ENCODE results near the gene CAMTA1. TPM values are rescaled to one million over a fixed set of nuclear protein-coding genes. Genes with fewer than 3 reads are reported as not detected.

CAMTA1 gene
- total RNA-seq, 2 donors from 2014 or later, result 36.7 to 51.9 TPM

- H3K36me3 Mint-ChIP-seq (ENCODE audit: low read depth), result no peaks in the 10 kb centered on the region
- no peak for ATAC-seq (replicated peaks)
- H3K4me1 Mint-ChIP-seq, result no peaks in the 10 kb centered on the region
- no peak overlapping the region for H3K27ac Mint-ChIP-seq
- H3K9me3 Mint-ChIP-seq, result no peaks in the 10 kb centered on the region
- peaks cover 7% of the 10 kb centered on the region for H3K27me3 Mint-ChIP-seq
- no peak overlapping the region for H3K4me3 Mint-ChIP-seq
These were observed 13.8 kb upstream of the CAMTA1 start for GRCh38 chr1:6771441-6771769.

- H3K27me3 Mint-ChIP-seq, result peaks cover 14% of the 10 kb centered on the region
- ATAC-seq (replicated peaks), result no peak
- peaks cover 4% of the 10 kb centered on the region for H3K4me1 Mint-ChIP-seq
- no peaks in the 10 kb centered on the region for H3K36me3 Mint-ChIP-seq (ENCODE audit: low read depth)
- H3K4me3 Mint-ChIP-seq, result no peak overlapping the region
- no peak overlapping the region for H3K27ac Mint-ChIP-seq
- H3K9me3 Mint-ChIP-seq, result no peaks in the 10 kb centered on the region
These were observed 10.9 kb upstream of the CAMTA1 start for GRCh38 chr1:6774381-6774780.

- Mint-ChIP-seq H3K27me3 (peaks cover 14% of the 10 kb centered on the region), H3K4me1 (peaks cover 4% of the 10 kb centered on the region)
- no peak for ATAC-seq (replicated peaks)
These were observed 9.8 kb upstream of the CAMTA1 start for GRCh38 chr1:6775261-6776043.

GRCh38 chr1:6776389-6776788 lies 8.9 kb upstream of the CAMTA1 start:
- Mint-ChIP-seq H3K4me3 (no peak overlapping the region), H3K27ac (no peak overlapping the region), H3K36me3 (ENCODE audit: low read depth) (no peaks in the 10 kb centered on the region), H3K27me3 (peaks cover 14% of the 10 kb centered on the region), H3K4me1 (peaks cover 4% of the 10 kb centered on the region), H3K9me3 (no peaks in the 10 kb centered on the region)
- no peak for ATAC-seq (replicated peaks)

More at GRCh38 chr1:6775261-6776043, 9.8 kb upstream of the CAMTA1 start:
- H3K4me3 Mint-ChIP-seq, result no peak overlapping the region
- H3K27ac Mint-ChIP-seq, result no peak overlapping the region
- no peaks in the 10 kb centered on the region for H3K9me3 Mint-ChIP-seq
- no peaks in the 10 kb centered on the region for H3K36me3 Mint-ChIP-seq (ENCODE audit: low read depth)

- no peak for ATAC-seq (replicated peaks)
- peaks cover 14% of the 10 kb centered on the region for H3K27me3 Mint-ChIP-seq
- no peaks in the 10 kb centered on the region for H3K9me3 Mint-ChIP-seq
- H3K36me3 Mint-ChIP-seq (ENCODE audit: low read depth), result no peaks in the 10 kb centered on the region
- no peak overlapping the region for H3K27ac Mint-ChIP-seq
- peaks cover 4% of the 10 kb centered on the region for H3K4me1 Mint-ChIP-seq
- no peak overlapping the region for H3K4me3 Mint-ChIP-seq
These were observed 8.4 kb upstream of the CAMTA1 start for GRCh38 chr1:6776895-6777294.

GRCh38 chr1:6777813-6778212 lies 7.4 kb upstream of the CAMTA1 start:
- peaks cover 4% of the 10 kb centered on the region for H3K4me1 Mint-ChIP-seq
- no peak overlapping the region for H3K27ac Mint-ChIP-seq
- H3K27me3 Mint-ChIP-seq, result peaks cover 14% of the 10 kb centered on the region
- ATAC-seq (replicated peaks), result no peak
- no peaks in the 10 kb centered on the region for H3K9me3 Mint-ChIP-seq
- H3K36me3 Mint-ChIP-seq (ENCODE audit: low read depth), result no peaks in the 10 kb centered on the region
- H3K4me3 Mint-ChIP-seq, result no peak overlapping the region

- no peak overlapping the region for H3K27ac Mint-ChIP-seq
- no peaks in the 10 kb centered on the region for H3K36me3 Mint-ChIP-seq (ENCODE audit: low read depth)
- peak; percentile 47 for ATAC-seq (replicated peaks)
- H3K27me3 Mint-ChIP-seq, result peaks cover 10% of the 10 kb centered on the region
- H3K4me3 Mint-ChIP-seq, result no peak overlapping the region
- peaks cover 4% of the 10 kb centered on the region for H3K4me1 Mint-ChIP-seq
- H3K9me3 Mint-ChIP-seq, result no peaks in the 10 kb centered on the region
These were observed 6.0 kb upstream of the CAMTA1 start for GRCh38 chr1:6779089-6779805.

- Mint-ChIP-seq H3K9me3 (no peaks in the 10 kb centered on the region), H3K4me1 (peaks cover 14% of the 10 kb centered on the region), H3K36me3 (ENCODE audit: low read depth) (peaks cover 7% of the 10 kb centered on the region), H3K27me3 (peaks cover 3% of the 10 kb centered on the region), H3K4me3 (no peak overlapping the region), H3K27ac (no peak overlapping the region)
- no peak for ATAC-seq (replicated peaks)
These were observed 3.1 kb upstream of the CAMTA1 start for GRCh38 chr1:6782151-6782550.

GRCh38 chr1:6783221-6783620 lies 2.0 kb upstream of the CAMTA1 start:
- ATAC-seq (replicated peaks), result no peak
- Mint-ChIP-seq H3K27me3 (no peaks in the 10 kb centered on the region), H3K36me3 (ENCODE audit: low read depth) (peaks cover 12% of the 10 kb centered on the region), H3K4me3 (peak overlapping the region; percentile 77), H3K4me1 (peaks cover 24% of the 10 kb centered on the region), H3K27ac (no peak overlapping the region), H3K9me3 (no peaks in the 10 kb centered on the region)

GRCh38 chr1:6783936-6784559 lies 1.2 kb upstream of the CAMTA1 start:
- peaks cover 12% of the 10 kb centered on the region for H3K36me3 Mint-ChIP-seq (ENCODE audit: low read depth)
- H3K4me3 Mint-ChIP-seq, result peak overlapping the region; percentile 77
- H3K9me3 Mint-ChIP-seq, result no peaks in the 10 kb centered on the region
- H3K27me3 Mint-ChIP-seq, result no peaks in the 10 kb centered on the region
- no peak for ATAC-seq (replicated peaks)
- peak overlapping the region; percentile 78 for H3K27ac Mint-ChIP-seq
- peaks cover 31% of the 10 kb centered on the region for H3K4me1 Mint-ChIP-seq

GRCh38 chr1:6784560-6785317 lies 515 bp upstream of the CAMTA1 start:
- Mint-ChIP-seq H3K27me3 (no peaks in the 10 kb centered on the region), H3K4me3 (peak overlapping the region; percentile 77)

GRCh38 chr1:6785728-6786505 lies 663 bp downstream of the CAMTA1 start:
- no peak for ATAC-seq (replicated peaks)
- Mint-ChIP-seq H3K9me3 (no peaks in the 10 kb centered on the region), H3K36me3 (ENCODE audit: low read depth) (peaks cover 12% of the 10 kb centered on the region), H3K4me3 (peak overlapping the region; percentile 91), H3K4me1 (peaks cover 36% of the 10 kb centered on the region), H3K27me3 (no peaks in the 10 kb centered on the region), H3K27ac (peak overlapping the region; percentile 90)

More at GRCh38 chr1:6784560-6785317, 515 bp upstream of the CAMTA1 start:
- Mint-ChIP-seq H3K36me3 (ENCODE audit: low read depth) (peaks cover 12% of the 10 kb centered on the region), H3K4me1 (peaks cover 34% of the 10 kb centered on the region), H3K27ac (peak overlapping the region; percentile 78), H3K9me3 (no peaks in the 10 kb centered on the region)
- ATAC-seq (replicated peaks), result peak; percentile 85

- Mint-ChIP-seq H3K4me1 (peaks cover 45% of the 10 kb centered on the region), H3K9me3 (no peaks in the 10 kb centered on the region), H3K27ac (no peak overlapping the region), H3K4me3 (peak overlapping the region; percentile 20), H3K27me3 (no peaks in the 10 kb centered on the region), H3K36me3 (ENCODE audit: low read depth) (peaks cover 34% of the 10 kb centered on the region)
- no peak for ATAC-seq (replicated peaks)
These were observed 3.7 kb downstream of the CAMTA1 start for GRCh38 chr1:6788946-6789345.

GRCh38 chr1:6790146-6790545 lies 4.9 kb downstream of the CAMTA1 start:
- peaks cover 45% of the 10 kb centered on the region for H3K4me1 Mint-ChIP-seq
- H3K36me3 Mint-ChIP-seq (ENCODE audit: low read depth), result peaks cover 43% of the 10 kb centered on the region
- no peak overlapping the region for H3K4me3 Mint-ChIP-seq
- no peaks in the 10 kb centered on the region for H3K27me3 Mint-ChIP-seq
- no peak for ATAC-seq (replicated peaks)
- no peak overlapping the region for H3K27ac Mint-ChIP-seq
- no peaks in the 10 kb centered on the region for H3K9me3 Mint-ChIP-seq

Measured in activated T-helper 17 cell treated with anti-CD3 and anti-CD28 coated beads, Interleukin-2, amount 50 U/mL, for 72 hours (primary cell).